Neural progenitor cell (in vitro differentiated cells): ENCODE results near the gene AREL1. TPM values are rescaled to one million over a fixed set of nuclear protein-coding genes. Genes with fewer than 3 reads are reported as not detected.

Source experiments
- DNase-seq: peaks from one replicate; pipeline ENCODE4 v3.0.0-alpha.2; 2016; ENCODE audit warnings: low spot score
- H2AFZ ChIP-seq: fragments of 200-600 bp; sonication (generic); replicated peaks from 2 replicates; pipeline ENCODE4 v1.6.1; 2016; ENCODE audit warnings: antibody characterized with exemption
- H3F3A ChIP-seq: fragments of 200-600 bp; sonication (generic); 2 replicates; pipeline ENCODE4 v1.6.1; 2016; ENCODE audit warnings: antibody characterized with exemption, low read depth
- H3K27ac ChIP-seq: fragments of 200-600 bp; sonication (generic); 2 replicates; pipeline ENCODE4 v1.5.1; 2016; ENCODE audit warnings: mild to moderate bottlenecking
- H3K27me3 ChIP-seq: fragments of 200-600 bp; sonication (generic); 2 replicates; pipeline ENCODE4 v1.6.1; 2016; ENCODE audit warnings: mild to moderate bottlenecking, moderate library complexity
- H3K36me3 ChIP-seq: fragments of 200-600 bp; sonication (generic); 2 replicates; pipeline ENCODE4 v1.5.1; 2016
- H3K4me1 ChIP-seq: fragments of 200-600 bp; sonication (generic); 2 replicates; pipeline ENCODE4 v1.6.1; 2016; ENCODE audit warnings: mixed run types
- H3K4me2 ChIP-seq: fragments of 200-600 bp; sonication (generic); 2 replicates; pipeline ENCODE4 v1.6.1; 2016
- H3K4me3 ChIP-seq: fragments of 200-600 bp; sonication (generic); 2 replicates; pipeline ENCODE4 v1.5.1; 2016
- H3K79me2 ChIP-seq: fragments of 200-600 bp; sonication (generic); 2 replicates; pipeline ENCODE4 v1.6.1; 2016; ENCODE audit warnings: low read depth
- H3K9ac ChIP-seq: fragments of 200-600 bp; sonication (generic); 2 replicates; pipeline ENCODE4 v1.6.1; 2016
- H3K9me3 ChIP-seq: fragments of 200-600 bp; sonication (generic); 2 replicates; pipeline ENCODE4 v1.5.1; 2016; ENCODE audit warnings: low read depth
- H4K20me1 ChIP-seq: fragments of 200-600 bp; sonication (generic); 2 replicates; pipeline ENCODE4 v1.6.1; 2016; ENCODE audit warnings: low read depth
- H3K27ac Mint-ChIP-seq: 3 replicates; pipeline ENCODE4 v1.8.0; 2021; ENCODE audit warnings: mixed read lengths
- H3K27me3 Mint-ChIP-seq: 2 replicates; pipeline ENCODE4 v1.8.0; 2022; ENCODE audit warnings: low read depth, mild to moderate bottlenecking, inconsistent platforms, moderate library complexity, mixed read lengths; ENCODE audit not compliant: insufficient read depth
- H3K36me3 Mint-ChIP-seq: 3 replicates; pipeline ENCODE4 v1.8.0; 2021; ENCODE audit warnings: mixed read lengths
- H3K4me1 Mint-ChIP-seq: 3 replicates; pipeline ENCODE4 v1.8.0; 2021; ENCODE audit warnings: mixed read lengths
- H3K4me3 Mint-ChIP-seq: 3 replicates; pipeline ENCODE4 v1.8.0; 2021; ENCODE audit warnings: mild to moderate bottlenecking, moderate library complexity, mixed read lengths
- H3K9me3 Mint-ChIP-seq: 3 replicates; pipeline ENCODE4 v1.8.0; 2020; ENCODE audit warnings: mixed read lengths
- EZH2 ChIP-seq: fragments of 200-600 bp; sonication (generic); IDR thresholded peaks from 2 replicates; pipeline ENCODE4 v1.6.1; 2017; ENCODE audit warnings: antibody characterized with exemption, mild to moderate bottlenecking, moderate library complexity
- EZH2phosphoT487 ChIP-seq: fragments of 200-600 bp; sonication (generic); IDR thresholded peaks from 2 replicates; pipeline ENCODE4 v1.6.1; 2017; ENCODE audit warnings: antibody characterized with exemption
- total RNA-seq: library from RNA; depleted of rRNA; stranded (reverse); fragments of >200 nt; gene quantifications from 2 replicates; pipeline ENCODE4 v1.2.3, GENCODE V29; 2015; ENCODE audit warnings: low replicate concordance
- TF ChIP-seq, protein P1 (sequence below): fragments of 200-600 bp; sonication (generic); IDR thresholded peaks from 2 replicates; pipeline ENCODE4 v1.5.1; 2017; ENCODE audit warnings: antibody characterized with exemption, mild to moderate bottlenecking

AREL1 gene
- total RNA-seq, 1 donor from 2014 or later = 25.2 TPM

DNA sequence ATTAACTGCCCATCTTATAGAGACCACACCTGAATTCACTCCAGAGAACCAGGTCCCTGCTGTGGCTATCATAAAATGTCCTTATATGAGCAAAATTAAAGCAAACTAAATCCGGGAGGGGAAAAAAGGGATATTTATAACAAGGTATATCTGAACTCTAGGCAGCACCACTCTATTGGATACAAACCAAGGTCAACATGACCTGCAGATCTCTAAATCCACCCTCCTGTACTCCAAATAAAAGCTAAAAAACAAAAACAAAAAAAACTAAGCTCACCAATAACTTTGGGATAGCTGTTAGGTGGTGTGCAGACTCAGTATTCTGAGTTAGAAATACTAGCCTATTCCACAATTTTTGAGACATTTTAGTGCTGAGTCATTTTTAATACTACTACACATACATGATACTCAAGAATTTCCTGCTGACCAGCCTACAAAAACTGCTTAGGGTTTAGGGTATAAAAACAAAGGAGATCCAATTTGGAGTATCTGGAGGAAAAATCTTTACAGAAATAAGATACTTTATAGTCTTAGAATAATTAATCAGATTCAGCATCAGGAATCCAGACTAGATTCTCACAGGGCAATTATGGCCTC, 54.2 kb downstream of the AREL1 start:
- H3F3A ChIP-seq = no peaks in the 10 kb centered on the region
- no peaks in the 10 kb centered on the region for H3K79me2 ChIP-seq
- Mint-ChIP-seq H3K4me1 (no peaks in the 10 kb centered on the region), H3K4me3 (no peak overlapping the region), H3K36me3 (peaks cover 6% of the 10 kb centered on the region), H3K27me3 (peaks cover 3% of the 10 kb centered on the region), H3K27ac (no peak overlapping the region), H3K9me3 (no peaks in the 10 kb centered on the region)
- no peak overlapping the region for H2AFZ ChIP-seq
- H3K9ac ChIP-seq = no peak overlapping the region
- H3K4me1 ChIP-seq = peaks cover 2% of the 10 kb centered on the region
- no peaks in the 10 kb centered on the region for H3K36me3 ChIP-seq
- no peak overlapping the region for H3K4me3 ChIP-seq
- no peaks in the 10 kb centered on the region for H4K20me1 ChIP-seq
- no peak for DNase-seq
- H3K4me2 ChIP-seq = no peak overlapping the region
- H3K27me3 ChIP-seq = no peaks in the 10 kb centered on the region
- H3K9me3 ChIP-seq = no peaks in the 10 kb centered on the region
- no peak overlapping the region for H3K27ac ChIP-seq
- TF ChIP-seq EZH2 (no peak), EZH2phosphoT487 (no peak)
- TF ChIP-seq, protein P1, sequence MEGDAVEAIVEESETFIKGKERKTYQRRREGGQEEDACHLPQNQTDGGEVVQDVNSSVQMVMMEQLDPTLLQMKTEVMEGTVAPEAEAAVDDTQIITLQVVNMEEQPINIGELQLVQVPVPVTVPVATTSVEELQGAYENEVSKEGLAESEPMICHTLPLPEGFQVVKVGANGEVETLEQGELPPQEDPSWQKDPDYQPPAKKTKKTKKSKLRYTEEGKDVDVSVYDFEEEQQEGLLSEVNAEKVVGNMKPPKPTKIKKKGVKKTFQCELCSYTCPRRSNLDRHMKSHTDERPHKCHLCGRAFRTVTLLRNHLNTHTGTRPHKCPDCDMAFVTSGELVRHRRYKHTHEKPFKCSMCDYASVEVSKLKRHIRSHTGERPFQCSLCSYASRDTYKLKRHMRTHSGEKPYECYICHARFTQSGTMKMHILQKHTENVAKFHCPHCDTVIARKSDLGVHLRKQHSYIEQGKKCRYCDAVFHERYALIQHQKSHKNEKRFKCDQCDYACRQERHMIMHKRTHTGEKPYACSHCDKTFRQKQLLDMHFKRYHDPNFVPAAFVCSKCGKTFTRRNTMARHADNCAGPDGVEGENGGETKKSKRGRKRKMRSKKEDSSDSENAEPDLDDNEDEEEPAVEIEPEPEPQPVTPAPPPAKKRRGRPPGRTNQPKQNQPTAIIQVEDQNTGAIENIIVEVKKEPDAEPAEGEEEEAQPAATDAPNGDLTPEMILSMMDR = no peak

DNA sequence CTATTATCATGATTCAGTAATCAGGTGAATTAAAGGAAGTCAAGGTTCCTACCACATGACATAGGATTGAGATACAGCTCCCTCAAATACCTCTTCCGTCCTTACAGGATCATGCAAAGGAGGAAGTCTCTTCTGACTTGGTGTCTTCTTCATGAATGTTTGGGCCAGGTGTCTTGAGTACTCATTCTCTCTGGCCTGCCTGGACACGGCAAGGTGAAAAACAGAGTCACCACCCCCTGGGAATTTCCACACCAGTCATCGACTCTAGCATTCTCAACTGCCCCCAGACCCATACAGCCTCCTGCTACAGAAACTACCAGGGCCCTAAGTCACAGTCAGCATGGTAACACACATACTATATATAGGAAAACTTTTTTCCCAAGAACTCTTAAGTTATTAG, 55.9 kb downstream of the AREL1 start:
- Mint-ChIP-seq H3K9me3 (no peaks in the 10 kb centered on the region), H3K4me1 (no peaks in the 10 kb centered on the region), H3K4me3 (no peak overlapping the region), H3K27ac (no peak overlapping the region), H3K36me3 (peaks cover 2% of the 10 kb centered on the region), H3K27me3 (peaks cover 3% of the 10 kb centered on the region)
- Histone ChIP-seq H3K27me3 (no peaks in the 10 kb centered on the region), H3K9ac (no peak overlapping the region), H4K20me1 (no peaks in the 10 kb centered on the region), H3K9me3 (no peaks in the 10 kb centered on the region), H3K79me2 (no peaks in the 10 kb centered on the region), H3K27ac (no peak overlapping the region), H3F3A (no peaks in the 10 kb centered on the region), H3K4me3 (no peak overlapping the region), H3K4me2 (no peak overlapping the region), H3K36me3 (no peaks in the 10 kb centered on the region), H3K4me1 (peaks cover 4% of the 10 kb centered on the region), H2AFZ (no peak overlapping the region)
- TF ChIP-seq, protein P1 = no peak
- TF ChIP-seq EZH2 (no peak), EZH2phosphoT487 (no peak)
- DNase-seq = no peak

DNA sequence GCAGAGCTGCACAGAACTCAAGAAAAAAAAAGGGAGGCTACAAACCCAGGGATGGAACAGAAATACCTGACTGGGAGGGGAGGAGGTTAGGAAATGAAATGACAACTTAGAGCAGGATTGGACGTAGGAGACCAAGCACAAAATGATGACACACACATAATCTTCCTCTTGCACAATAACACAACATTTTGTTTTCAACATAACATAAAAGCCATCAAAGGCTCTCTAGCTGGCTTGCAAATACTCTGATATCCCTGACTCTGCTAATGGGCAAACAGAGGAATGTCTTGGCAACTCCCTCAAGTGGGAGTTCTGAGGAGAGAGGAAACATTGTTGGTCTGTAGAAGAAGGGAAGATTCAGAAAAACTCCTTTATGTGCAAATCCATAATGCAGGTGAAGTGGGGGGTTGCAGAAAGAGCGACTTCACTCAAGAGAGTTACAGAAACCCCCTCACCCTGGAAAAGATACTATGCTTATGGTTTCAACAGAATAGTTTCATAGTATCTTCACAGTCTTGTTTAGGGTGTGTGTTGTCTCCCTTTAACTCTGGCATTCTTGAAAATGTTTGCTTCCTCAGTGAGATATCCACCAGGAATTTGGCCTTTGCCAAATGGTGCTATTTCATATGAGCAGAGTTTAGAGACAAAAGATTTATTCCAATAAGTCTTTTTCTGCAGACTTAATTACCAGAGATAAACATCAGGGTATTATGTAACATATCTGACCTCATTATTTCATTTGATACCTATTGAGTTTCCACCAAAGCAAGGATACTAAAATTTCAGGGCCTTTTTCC, 57.1 kb downstream of the AREL1 start:
- Mint-ChIP-seq H3K4me1 (no peaks in the 10 kb centered on the region), H3K9me3 (no peaks in the 10 kb centered on the region), H3K36me3 (peaks cover 2% of the 10 kb centered on the region), H3K27me3 (peaks cover 3% of the 10 kb centered on the region), H3K27ac (no peak overlapping the region), H3K4me3 (no peak overlapping the region)
- peaks cover 4% of the 10 kb centered on the region for H3K4me1 ChIP-seq
- no peaks in the 10 kb centered on the region for H4K20me1 ChIP-seq
- no peak overlapping the region for H2AFZ ChIP-seq
- no peaks in the 10 kb centered on the region for H3K27me3 ChIP-seq
- H3K9me3 ChIP-seq = no peaks in the 10 kb centered on the region
- no peak overlapping the region for H3K27ac ChIP-seq
- no peak overlapping the region for H3K9ac ChIP-seq
- no peak for DNase-seq
- no peaks in the 10 kb centered on the region for H3K36me3 ChIP-seq
- no peak overlapping the region for H3K4me2 ChIP-seq
- H3K4me3 ChIP-seq = no peak overlapping the region
- no peak for TF ChIP-seq EZH2phosphoT487
- no peak for TF ChIP-seq EZH2
- TF ChIP-seq, protein P1 = no peak
- H3F3A ChIP-seq = no peaks in the 10 kb centered on the region
- no peaks in the 10 kb centered on the region for H3K79me2 ChIP-seq
